ENCODE measurements around the gene MYH3.

The MYH3 gene

DNA sequence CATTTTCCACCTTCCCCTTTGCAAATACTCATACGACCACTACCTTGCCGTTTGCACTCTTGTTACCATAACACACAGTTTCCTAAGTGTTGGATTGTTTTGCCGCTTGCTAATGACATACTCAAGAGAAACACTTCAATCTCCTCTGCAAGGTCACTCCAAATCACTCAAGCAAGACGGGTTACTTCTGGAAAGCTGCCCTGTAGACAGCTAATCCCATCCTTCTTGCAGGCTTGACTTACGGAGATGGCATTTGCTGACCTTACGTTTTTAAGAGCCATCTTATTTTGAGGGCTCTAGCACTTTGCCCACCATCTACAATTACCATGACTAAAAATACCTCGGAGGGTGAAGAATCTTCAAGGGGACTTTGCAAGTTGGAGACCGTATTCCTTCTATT lies 46.2 kb downstream of the MYH3 start:
- no peak for TF ChIP-seq CTCF (IDR thresholded peaks at IDR 0.05)
- H3K27me3 Mint-ChIP-seq (ENCODE audit: low read depth, poor library complexity), result no peaks in the 10 kb centered on the region
- H3K4me3 Mint-ChIP-seq, result no peak overlapping the region
- H3K9me3 Mint-ChIP-seq, result peaks cover 3% of the 10 kb centered on the region
- no peak for DNase-seq
- H3K27ac Mint-ChIP-seq, result no peak overlapping the region
- no peaks in the 10 kb centered on the region for H3K36me3 Mint-ChIP-seq (ENCODE audit: low read depth)
- peaks cover 44% of the 10 kb centered on the region for H3K4me1 Mint-ChIP-seq

DNA sequence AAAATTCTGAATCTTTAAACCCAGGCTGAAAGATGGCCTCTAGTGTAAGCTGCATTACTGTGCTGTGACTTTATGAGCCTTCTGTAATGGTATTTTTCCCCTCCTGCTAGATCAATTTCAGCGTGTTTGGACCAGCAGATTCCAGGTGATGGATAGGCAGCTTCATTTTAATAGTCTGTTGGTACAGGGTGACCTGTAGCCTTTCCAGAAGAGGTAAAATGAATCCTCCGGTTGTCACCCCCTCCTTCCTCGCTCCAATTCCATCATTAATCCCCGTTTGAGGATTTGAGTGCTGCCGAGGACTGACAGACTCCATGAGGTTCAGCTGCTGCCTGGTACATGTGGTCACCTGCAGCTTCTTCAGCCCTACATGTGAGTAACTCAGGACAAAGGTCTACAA lies 48.9 kb downstream of the MYH3 start:
- peaks cover 3% of the 10 kb centered on the region for H3K9me3 Mint-ChIP-seq
- H3K27me3 Mint-ChIP-seq (ENCODE audit: low read depth, poor library complexity), result no peaks in the 10 kb centered on the region
- TF ChIP-seq CTCF (IDR thresholded peaks at IDR 0.05), result no peak
- no peak overlapping the region for H3K27ac Mint-ChIP-seq
- peaks cover 27% of the 10 kb centered on the region for H3K4me1 Mint-ChIP-seq
- no peak overlapping the region for H3K4me3 Mint-ChIP-seq
- H3K36me3 Mint-ChIP-seq (ENCODE audit: low read depth), result no peaks in the 10 kb centered on the region
- no peak for DNase-seq

DNA sequence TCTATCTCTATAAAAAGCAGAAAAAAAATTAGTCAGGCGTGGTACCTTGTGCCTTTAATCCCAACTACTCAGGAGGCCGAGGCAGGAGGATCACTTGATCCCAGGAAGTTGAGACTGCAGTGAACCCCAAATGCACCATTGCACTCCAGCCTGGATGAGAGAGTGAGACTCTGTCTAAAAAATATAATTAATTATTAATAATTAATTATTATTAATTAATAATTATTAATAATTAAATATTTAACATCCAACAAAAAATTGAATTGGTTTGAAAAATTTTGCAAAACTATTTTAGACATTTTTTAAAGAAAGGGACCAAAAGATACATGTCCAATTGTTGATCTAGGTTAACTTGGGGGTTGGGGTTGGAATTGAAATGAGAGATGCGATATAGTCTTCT lies 51.0 kb downstream of the MYH3 start:
- Mint-ChIP-seq H3K27ac (no peak overlapping the region), H3K4me3 (no peak overlapping the region), H3K36me3 (ENCODE audit: low read depth) (no peaks in the 10 kb centered on the region), H3K27me3 (ENCODE audit: low read depth, poor library complexity) (peaks cover 2% of the 10 kb centered on the region), H3K9me3 (peaks cover 3% of the 10 kb centered on the region), H3K4me1 (peaks cover 11% of the 10 kb centered on the region)
- no peak for DNase-seq
- TF ChIP-seq CTCF (IDR thresholded peaks at IDR 0.05), result no peak

DNA sequence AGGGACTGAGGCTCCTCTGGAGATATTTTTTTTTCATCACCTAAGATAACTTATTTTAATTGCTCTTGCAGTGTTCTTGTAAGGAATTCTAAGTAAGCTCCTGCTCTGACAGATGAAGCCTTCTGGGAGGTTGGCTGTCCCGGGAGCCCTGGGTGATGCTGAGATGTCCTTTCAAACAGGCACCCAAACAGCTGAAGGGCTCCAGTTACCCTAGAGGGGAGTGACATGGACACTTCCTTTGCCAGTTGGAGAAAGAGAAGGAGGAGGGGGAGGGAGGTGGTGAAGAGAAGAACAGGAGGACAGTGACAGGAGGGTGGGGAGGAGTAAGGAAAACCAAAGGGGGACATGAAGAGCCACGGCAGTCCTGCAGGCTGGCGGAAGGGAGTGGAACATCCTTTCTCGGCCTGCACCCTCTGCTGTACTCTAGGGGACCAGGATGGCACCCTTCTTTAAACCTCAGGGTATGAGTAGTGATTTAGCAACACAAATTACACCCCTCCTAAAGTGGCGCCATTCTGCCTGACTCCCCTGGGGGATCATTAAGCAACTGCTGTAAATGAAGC lies 51.8 kb downstream of the MYH3 start:
- Mint-ChIP-seq H3K27me3 (ENCODE audit: low read depth, poor library complexity) (peaks cover 8% of the 10 kb centered on the region), H3K27ac (no peak overlapping the region), H3K4me3 (no peak overlapping the region), H3K9me3 (peaks cover 3% of the 10 kb centered on the region), H3K36me3 (ENCODE audit: low read depth) (no peaks in the 10 kb centered on the region), H3K4me1 (peaks cover 5% of the 10 kb centered on the region)
- TF ChIP-seq CTCF (IDR thresholded peaks at IDR 0.05), result no peak
- no peak for DNase-seq

GRCh38 chr17:10604521-10604920 lies 52.6 kb downstream of the MYH3 start:
- H3K27me3 Mint-ChIP-seq (ENCODE audit: low read depth, poor library complexity), result peaks cover 14% of the 10 kb centered on the region
- no peaks in the 10 kb centered on the region for H3K36me3 Mint-ChIP-seq (ENCODE audit: low read depth)
- no peak overlapping the region for H3K4me3 Mint-ChIP-seq
- H3K9me3 Mint-ChIP-seq, result no peaks in the 10 kb centered on the region
- peak overlapping the region; percentile 11 for H3K27ac Mint-ChIP-seq
- peaks cover 5% of the 10 kb centered on the region for H3K4me1 Mint-ChIP-seq
- no peak for DNase-seq
- no peak for TF ChIP-seq CTCF (IDR thresholded peaks at IDR 0.05)

DNA sequence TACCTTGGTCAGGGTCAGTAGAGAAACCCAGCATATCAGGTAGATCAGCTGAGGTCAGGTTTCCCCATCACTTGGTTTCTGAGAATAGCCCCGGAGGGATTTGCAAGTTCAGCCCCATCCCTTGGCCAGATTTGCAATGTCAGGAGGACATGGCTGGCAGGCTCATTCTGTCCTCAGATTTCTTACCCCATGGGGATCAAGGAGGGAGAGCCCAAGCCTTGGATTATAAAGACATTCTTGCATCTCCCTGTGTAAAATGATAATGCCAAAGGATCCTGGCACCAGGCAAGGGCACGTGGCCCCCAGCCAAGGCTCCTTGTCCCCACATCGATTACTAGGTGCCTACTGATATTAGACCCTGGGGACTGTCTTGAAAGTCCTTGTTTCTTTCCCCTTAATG lies 53.2 kb downstream of the MYH3 start:
- no peak for TF ChIP-seq CTCF (IDR thresholded peaks at IDR 0.05)
- peaks cover 5% of the 10 kb centered on the region for H3K4me1 Mint-ChIP-seq
- no peaks in the 10 kb centered on the region for H3K9me3 Mint-ChIP-seq
- H3K27me3 Mint-ChIP-seq (ENCODE audit: low read depth, poor library complexity), result peaks cover 19% of the 10 kb centered on the region
- H3K4me3 Mint-ChIP-seq, result no peak overlapping the region
- no peak for DNase-seq
- no peaks in the 10 kb centered on the region for H3K36me3 Mint-ChIP-seq (ENCODE audit: low read depth)
- no peak overlapping the region for H3K27ac Mint-ChIP-seq

All from nephron progenitor cell (in vitro differentiated cells).